Mucosa of gallbladder (tissue), 1 donor: Measurements from ENCODE around the gene IL22RA1. TPM values are rescaled to one million over a fixed set of nuclear protein-coding genes. Genes with fewer than 3 reads are reported as not detected.

Experiments
- DNase-seq: peaks from one replicate; pipeline ENCODE4 v3.0.0-alpha.2; 2020; ENCODE audit warnings: low spot score
- total RNA-seq: library from RNA; stranded (reverse); gene quantifications from one replicate; pipeline ENCODE4 v1.2.1, GENCODE V29; 2021
- donor health status: DM: no; HTN: no; CAD: no.

Gene IL22RA1
- total RNA-seq, 1 donor from 2014 or later, result 11.6 TPM

DNA sequence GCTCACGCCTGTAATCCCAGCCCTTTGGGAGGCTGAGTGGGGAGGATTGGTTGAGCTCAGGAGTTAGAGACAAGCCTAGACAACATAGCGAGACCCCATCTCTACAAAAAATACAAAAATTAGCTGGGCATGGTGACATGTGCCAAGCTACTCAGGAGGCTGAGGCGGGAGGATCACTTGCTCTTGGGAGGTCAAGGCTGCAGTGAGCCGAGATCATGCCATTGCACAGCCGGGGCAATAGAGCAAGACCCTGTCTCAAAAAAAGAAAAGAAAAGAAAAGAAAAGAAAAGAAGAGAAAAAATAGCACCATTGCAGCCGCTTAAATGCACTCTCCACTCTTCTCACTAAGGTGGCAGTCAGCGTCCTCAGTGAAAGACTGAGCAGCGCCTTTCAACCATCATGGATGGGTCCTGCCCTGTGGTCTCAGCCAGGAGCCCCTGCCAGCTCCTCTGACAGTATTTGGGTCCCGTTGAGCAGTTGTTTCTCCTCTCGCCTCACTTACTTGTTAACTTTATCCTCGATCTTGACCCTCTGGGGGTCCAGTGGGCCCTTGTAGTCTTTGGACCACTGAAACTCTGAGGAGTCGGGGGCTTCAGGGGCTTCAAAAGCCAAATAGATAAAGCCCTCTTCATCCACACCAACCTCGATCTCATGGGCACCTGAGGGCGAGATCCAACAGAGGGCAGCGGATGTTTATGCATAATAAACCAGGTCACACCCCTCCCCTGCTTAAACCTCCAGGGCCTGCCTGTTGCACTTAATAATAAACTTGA, 67.9 kb downstream of the IL22RA1 start:
- no peak for DNase-seq

DNA sequence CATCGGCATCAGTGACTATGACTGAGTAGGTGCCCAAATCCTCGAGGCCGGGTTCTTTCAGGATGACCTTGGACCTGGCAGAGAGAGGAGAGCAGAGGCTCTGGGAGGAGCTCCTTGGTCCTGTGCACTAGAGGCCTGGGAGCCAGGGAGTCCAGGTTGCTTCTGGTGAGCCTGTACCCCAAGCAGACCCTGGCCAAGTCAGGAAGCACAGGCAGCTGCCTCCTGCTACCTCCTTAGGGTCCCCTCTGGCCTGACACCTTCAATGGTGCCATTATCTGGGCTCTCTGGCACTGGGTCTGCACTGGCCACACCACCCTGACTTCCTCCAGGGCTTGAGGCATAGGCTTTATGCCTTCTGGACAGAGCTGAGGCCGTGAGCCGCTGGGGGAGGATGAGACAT, 68.7 kb downstream of the IL22RA1 start:
- no peak for DNase-seq

GRCh38 chr1:24071941-24072340, 71.0 kb downstream of the IL22RA1 start:
- no peak for DNase-seq

DNA sequence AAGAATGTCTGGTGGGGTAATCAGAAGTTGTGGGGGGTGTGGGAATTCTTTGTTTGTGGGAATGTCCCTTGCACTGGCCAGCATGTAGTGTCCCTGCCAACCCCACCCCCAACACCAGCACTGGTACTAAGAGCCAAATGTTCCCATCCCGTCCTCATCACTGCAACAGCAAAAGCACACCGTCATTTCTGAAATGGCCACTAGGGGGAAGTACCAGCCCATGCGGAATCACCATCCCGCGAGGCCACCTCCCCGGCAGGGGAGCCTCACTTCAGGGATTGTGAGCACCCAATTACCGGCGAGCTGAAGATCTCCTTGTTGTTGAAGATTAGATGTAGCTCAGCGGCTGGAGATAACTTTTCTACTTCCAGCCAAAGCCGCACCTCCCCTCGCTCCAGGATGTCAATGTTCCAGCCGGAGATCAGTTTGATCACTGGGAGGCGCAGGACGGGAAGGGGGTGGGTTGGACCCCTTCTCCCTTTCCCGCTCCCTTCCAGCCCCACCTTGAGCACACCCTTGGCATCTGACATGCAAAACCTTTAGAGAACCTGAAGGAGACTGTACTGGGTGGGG, 72.0 kb downstream of the IL22RA1 start:
- DNase-seq, result peak; percentile 85

DNA sequence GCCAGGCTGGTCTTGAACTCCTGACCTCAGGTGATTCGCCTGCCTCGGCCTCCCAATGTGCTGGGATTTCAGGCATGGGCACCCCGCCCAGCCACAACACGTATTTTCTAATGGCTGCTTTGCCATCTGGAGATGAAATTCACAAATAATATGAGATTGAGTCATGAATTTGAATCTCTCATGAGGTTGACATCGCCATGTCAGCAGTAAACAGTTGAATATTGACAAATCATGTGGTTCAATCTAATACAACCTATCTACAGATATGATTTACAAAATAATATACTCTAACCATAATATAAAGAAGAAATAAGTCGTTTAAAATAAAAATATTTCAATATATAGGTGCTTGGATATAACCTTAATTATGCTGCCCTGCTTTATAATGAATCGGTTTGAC, 73.1 kb downstream of the IL22RA1 start:
- no peak for DNase-seq

Other genes with a start within 250 kb of the IL22RA1 start
- 0.03 TPM for gene CNR2, start 229.8 kb downstream of the IL22RA1 start, total RNA-seq
- gene PNRC2, start 183.3 kb downstream of the IL22RA1 start, total RNA-seq, result 153 TPM
- 78.9 TPM for gene SRSF10, start 162.8 kb downstream of the IL22RA1 start, total RNA-seq
- 1.7 TPM for gene MYOM3, start 31.0 kb downstream of the IL22RA1 start, total RNA-seq
- gene IFNLR1, start 44.1 kb upstream of the IL22RA1 start, total RNA-seq, result 11.2 TPM
- 1.4 TPM for gene GRHL3, start 176.2 kb upstream of the IL22RA1 start, total RNA-seq